H1 (cell line): ENCODE measurements around the gene NLRP12. TPM values are rescaled to one million over a fixed set of nuclear protein-coding genes. Genes with fewer than 3 reads are reported as not detected.

ENCODE experiments used
- CTCF ChIA-PET: fragments of 300-600 bp; sonication (Branson Sonifier 250); formaldehyde crosslinking; loops from one replicate; lab custom pipeline; 2021; ENCODE audit not compliant: partially characterized antibody; lab: Charles Lee
- POLR2A ChIA-PET: fragments of 300-600 bp; sonication (Branson Sonifier 250); formaldehyde crosslinking; loops from one replicate; lab custom pipeline; 2021; ENCODE audit warnings: inconsistent platforms; ENCODE audit not compliant: partially characterized antibody; lab: Charles Lee
- DNase-seq, 2 experiments: peaks; one replicate each; pipeline versions ENCODE4 v3.0.0 to v3.0.0-alpha.2; 2010 to 2022; ENCODE audit warnings: low spot score in 2 of 2, low read depth in 1 of 2, mixed read lengths in 1 of 2
- FAIRE-seq: peaks from 2 replicates; lab custom pipeline; 2011; peaks lifted over from hg19 to GRCh38; lab: Jason Lieb, UNC
- H2AFZ ChIP-seq: 2 replicates; pipeline ENCODE4 v1.8.1; 2012; ENCODE audit warnings: low read length, inconsistent platforms
- H2AK5ac ChIP-seq: 2 replicates; pipeline ENCODE4 v1.6.1; 2013; ENCODE audit warnings: low read depth, low read length
- H2BK120ac ChIP-seq: replicated peaks from 2 replicates; pipeline ENCODE3; 2013; ENCODE audit warnings: low read depth, low read length, inconsistent platforms
- H2BK12ac ChIP-seq: 2 replicates; pipeline ENCODE4 v1.6.1; 2013; ENCODE audit warnings: low read depth, low read length
- H2BK15ac ChIP-seq: 2 replicates; pipeline ENCODE4 v1.6.1; 2013; ENCODE audit warnings: low read length
- H2BK20ac ChIP-seq: 2 replicates; pipeline ENCODE4 v1.6.1; 2013; ENCODE audit warnings: low read length
- H2BK5ac ChIP-seq: 2 replicates; pipeline ENCODE4 v1.6.1; 2013; ENCODE audit warnings: low read depth, low read length
- H3K14ac ChIP-seq: 2 replicates; pipeline ENCODE4 v1.6.1; 2013; ENCODE audit warnings: inconsistent platforms; ENCODE audit not compliant: insufficient read length
- H3K18ac ChIP-seq: 2 replicates; pipeline ENCODE4 v1.6.1; 2013; ENCODE audit warnings: low read length; ENCODE audit errors: extremely low read depth
- H3K23ac ChIP-seq: 2 replicates; pipeline ENCODE4 v1.6.1; 2013; ENCODE audit warnings: inconsistent platforms; ENCODE audit not compliant: insufficient read length
- H3K23me2 ChIP-seq: 2 replicates; pipeline ENCODE4 v1.6.1; 2013; ENCODE audit warnings: low read depth, low read length
- H3K27ac ChIP-seq: 2 replicates; pipeline ENCODE4 v1.6.1; 2011; ENCODE audit warnings: low read depth, low read length, inconsistent platforms
- H3K27me3 ChIP-seq, 4 experiments: replicated peaks in 1 of 4; 1 replicate in 1 of 4; 2 replicates in 3 of 4; pipeline versions ENCODE4 v1.6.1 to v1.8.1; 2011 to 2013; ENCODE audit warnings: low read length in 3 of 4, mild to moderate bottlenecking in 3 of 4, inconsistent platforms in 2 of 4, mixed read lengths in 2 of 4, moderate library complexity in 1 of 4; ENCODE audit not compliant: control insufficient read depth in 3 of 4, insufficient read depth in 3 of 4; ENCODE audit errors: extremely low read depth in 1 of 4
- H3K36me3 ChIP-seq, 4 experiments: 2 replicates each; pipeline versions ENCODE4 v1.6.1 to v1.8.1; 2011 to 2013; ENCODE audit warnings: mild to moderate bottlenecking in 4 of 4, low read length in 3 of 4, moderate library complexity in 2 of 4, control low read depth in 1 of 4, inconsistent platforms in 1 of 4; ENCODE audit not compliant: insufficient read depth in 4 of 4, control insufficient read depth in 2 of 4
- H3K4ac ChIP-seq: replicated peaks from 2 replicates; pipeline ENCODE3; 2013; ENCODE audit warnings: low read length, low read depth, mixed read lengths, inconsistent platforms; ENCODE audit not compliant: insufficient read length
- H3K4me1 ChIP-seq, 4 experiments: replicated peaks in 1 of 4; 1 replicate in 1 of 4; 2 replicates in 3 of 4; pipeline versions ENCODE4 v1.6.1 to v1.8.1; 2011 to 2013; ENCODE audit warnings: low read length in 3 of 4, inconsistent platforms in 2 of 4, mixed read lengths in 1 of 4; ENCODE audit not compliant: insufficient read depth in 4 of 4, control insufficient read depth in 3 of 4
- H3K4me2 ChIP-seq, 2 experiments: 2 replicates each; pipeline versions ENCODE4 v1.6.1 to v1.8.1; 2011 to 2013; ENCODE audit warnings: low read depth in 2 of 2, low read length in 2 of 2, control low read depth in 1 of 2, inconsistent platforms in 1 of 2, mild to moderate bottlenecking in 1 of 2; ENCODE audit not compliant: insufficient read depth in 1 of 2
- H3K4me3 ChIP-seq, 4 experiments: fragments of 200-600, 300-600 bp in 1 of 4; sonication (generic), shearing (Covaris generic), sonication (Bioruptor Twin) in 1 of 4; 2 replicates each; pipeline versions ENCODE4 v1.5.1 to v1.8.1; 2011 to 2016; ENCODE audit warnings: low read length in 4 of 4, low read depth in 3 of 4, control low read depth in 2 of 4, inconsistent platforms in 2 of 4, mild to moderate bottlenecking in 2 of 4, mixed read lengths in 1 of 4, moderate library complexity in 1 of 4; ENCODE audit not compliant: insufficient read depth in 2 of 4; ENCODE audit errors: extremely low read depth in 1 of 4
- H3K56ac ChIP-seq: replicated peaks from 2 replicates; pipeline ENCODE3; 2013; ENCODE audit warnings: low read depth, mild to moderate bottlenecking, mixed read lengths, low read length, inconsistent platforms; ENCODE audit not compliant: insufficient read length
- H3K79me1 ChIP-seq: 2 replicates; pipeline ENCODE4 v1.6.1; 2013; ENCODE audit warnings: low read depth, low read length, control low read depth
- H3K79me2 ChIP-seq, 2 experiments: 2 replicates each; pipeline versions ENCODE4 v1.6.1 to v1.8.1; 2012 to 2013; ENCODE audit warnings: low read length in 2 of 2, mild to moderate bottlenecking in 2 of 2, inconsistent platforms in 1 of 2; ENCODE audit not compliant: insufficient read depth in 2 of 2, control insufficient read depth in 1 of 2
- H3K9ac ChIP-seq, 4 experiments: replicated peaks in 1 of 4; 1 replicate in 1 of 4; 2 replicates in 3 of 4; pipeline versions ENCODE4 v1.6.1 to v1.8.1; 2011 to 2013; ENCODE audit warnings: low read depth in 3 of 4, low read length in 3 of 4, control low read depth in 2 of 4, mild to moderate bottlenecking in 2 of 4, moderate library complexity in 2 of 4, inconsistent platforms in 1 of 4; ENCODE audit errors: extremely low read depth in 1 of 4
- H3K9me3 ChIP-seq, 2 experiments: 2 replicates each; pipeline versions ENCODE4 v1.6.1 to v1.8.1; 2012 to 2013; ENCODE audit warnings: mild to moderate bottlenecking in 2 of 2, moderate library complexity in 2 of 2, control low read depth in 1 of 2, inconsistent platforms in 1 of 2, low read depth in 1 of 2, low read length in 1 of 2, mixed read lengths in 1 of 2; ENCODE audit not compliant: insufficient read depth in 2 of 2
- H4K20me1 ChIP-seq, 2 experiments: replicated peaks in 1 of 2; 2 replicates each; pipeline versions ENCODE3 to v1.8.1; 2011 to 2013; ENCODE audit warnings: inconsistent platforms in 2 of 2, low read length in 2 of 2, mild to moderate bottlenecking in 1 of 2; ENCODE audit not compliant: insufficient read depth in 2 of 2, control insufficient read depth in 1 of 2
- H4K5ac ChIP-seq: 2 replicates; pipeline ENCODE4 v1.6.1; 2013; ENCODE audit warnings: low read length, low read depth, mixed read lengths, inconsistent platforms; ENCODE audit not compliant: insufficient read length
- H4K8ac ChIP-seq: 2 replicates; pipeline ENCODE4 v1.8.0; 2013; ENCODE audit warnings: mild to moderate bottlenecking, moderate library complexity, low read length, inconsistent platforms; ENCODE audit not compliant: insufficient read depth; ENCODE audit errors: extremely low read depth
- H4K91ac ChIP-seq: replicated peaks from 2 replicates; pipeline ENCODE3; 2013; ENCODE audit warnings: low read length, mixed read lengths, inconsistent platforms; ENCODE audit not compliant: insufficient read length
- ASH2L ChIP-seq: fragments of 200-600, 300-600 bp; sonication (generic); IDR thresholded peaks from one replicate; pipeline ENCODE4 v1.7.1; 2017; ENCODE audit warnings: low read length
- ATF3 ChIP-seq: IDR thresholded peaks from 2 replicates; pipeline ENCODE4 v1.6.1; 2011; ENCODE audit warnings: low read depth, mild to moderate bottlenecking, low read length; ENCODE audit not compliant: insufficient read depth
- GTF2F1 ChIP-seq: IDR thresholded peaks from 2 replicates; pipeline ENCODE4 v1.6.1; 2012; ENCODE audit warnings: low read depth, low read length, improper control_type of control experiment, borderline replicate concordance
- HDAC6 ChIP-seq: IDR thresholded peaks from one replicate; pipeline ENCODE4 v1.7.1; 2012; ENCODE audit warnings: low read depth, mild to moderate bottlenecking, inconsistent platforms, low read length, moderate library complexity
- MAX ChIP-seq: IDR thresholded peaks from 2 replicates; pipeline ENCODE4 v1.6.1; 2012; ENCODE audit warnings: inconsistent platforms
- NANOG ChIP-seq: IDR thresholded peaks from 2 replicates; pipeline ENCODE4 v1.6.1; 2011; ENCODE audit warnings: low read length, low read depth, mild to moderate bottlenecking, inconsistent platforms; ENCODE audit not compliant: insufficient read depth, poor library complexity, severe bottlenecking
- RAD21 ChIP-seq, 2 experiments: IDR thresholded peaks in 1 of 2; conservative IDR thresholded peaks in 1 of 2; 2 replicates each; pipeline ENCODE4 v1.6.1; 2011; ENCODE audit warnings: low read depth in 2 of 2, low read length in 2 of 2, improper control_type of control experiment in 1 of 2, inconsistent platforms in 1 of 2, mild to moderate bottlenecking in 1 of 2, moderate library complexity in 1 of 2
- RXRA ChIP-seq: IDR thresholded peaks from 2 replicates; pipeline ENCODE4 v1.6.1; 2011; ENCODE audit warnings: low read depth, mild to moderate bottlenecking, low read length, moderate library complexity; ENCODE audit not compliant: insufficient read depth
- SAP30 ChIP-seq: fragments of 300-600 bp; sonication (generic); IDR thresholded peaks from 2 replicates; pipeline ENCODE4 v1.7.1; 2012; ENCODE audit warnings: low read length, moderate library complexity, mild to moderate bottlenecking, inconsistent platforms; ENCODE audit not compliant: insufficient read depth, insufficient replicate concordance
- SP4 ChIP-seq: IDR thresholded peaks from 2 replicates; pipeline ENCODE4 v1.6.1; 2012; ENCODE audit warnings: low read length, inconsistent platforms
- TAF1 ChIP-seq: IDR thresholded peaks from 2 replicates; pipeline ENCODE4 v1.6.1; 2011; ENCODE audit warnings: mild to moderate bottlenecking, low read depth, low read length
- TAF7 ChIP-seq: optimal IDR thresholded peaks from 2 replicates; pipeline ENCODE3; 2011; ENCODE audit warnings: low read depth, mild to moderate bottlenecking, inconsistent platforms, low read length, moderate library complexity, borderline replicate concordance
- WGBS, 2 experiments: shearing (Covaris generic) in 1 of 2; methylation state at CpG; one replicate each; pipeline versions ENCODE4 v1.1.6 to v1.1.7; 2013 to 2015; ENCODE audit warnings: low lambda C conversion rate in 2 of 2, mixed read lengths in 2 of 2, inconsistent platforms in 1 of 2, low coverage in 1 of 2, missing lambda C conversion rate in 1 of 2; ENCODE audit not compliant: insufficient replicate concordance in 2 of 2, insufficient coverage in 1 of 2, insufficient read length in 1 of 2; ENCODE audit errors: extremely low coverage in 1 of 2, missing lambda C conversion rate in 1 of 2; 5-methylcytosine and 5-hydroxymethylcytosine counted together
- polyA plus RNA-seq, 7 experiments: library from polyadenylated mRNA; depleted of rRNA in 3 of 7; stranded (reverse) in 5 of 7; unstranded in 2 of 7; fragments of >200 nt in 5 of 7; fragments of 200-250 nt in 2 of 7; gene quantifications; 1 replicate in 5 of 7; 2 replicates in 1 of 7; 4 replicates in 1 of 7; pipeline versions ENCODE4 v1.2.1 to v1.2.3, GENCODE V29; 2011 to 2013; ENCODE audit warnings: missing spikeins in 2 of 7, mixed read lengths in 2 of 7
- total RNA-seq: library from RNA; stranded (reverse); fragmentation: NEBNext Ultra II Directional; extraction: Animal tissue kit (Norgen Biotek cat#: 25700); gene quantifications from 2 replicates; pipeline ENCODE4 v1.2.1, GENCODE V29; 2021

NLRP12 gene
- total and polyA plus RNA-seq, 2 of the 8 experiments (the other 6 are each of a cell fraction or from before 2014, with no cell fraction given) = 1.0 to 1.8 TPM

- ChIA-PET CTCF (interaction anchor here (0.8 to 1.9 kb wide), 9 partner anchors 22 to 200 kb away, joined by 3 to 7 read pairs (median 4); no protein-coding TSS in a partner anchor), POLR2A (interaction anchor here (1.1 to 1.9 kb wide), 2 partner anchors 108 to 172 kb away, joined by 3 to 4 read pairs; no protein-coding TSS in a partner anchor)
- Histone ChIP-seq H3K14ac (no peak overlapping the region), H2AK5ac (peak overlapping the region; percentile 13; the same call in 1 of the 2 replicates), H4K20me1 (no peaks in the 10 kb centered on the region), H3K56ac (no peak overlapping the region), H3K79me1 (no peaks in the 10 kb centered on the region), H4K91ac (peak overlapping the region; percentile 4), H3K27ac (no peak overlapping the region), H3K9me3 (no peaks in the 10 kb centered on the region), H2BK15ac (no peak overlapping the region), H2BK20ac (peak overlapping the region; percentile 90; the same call in 1 of the 2 replicates), H4K5ac (no peak overlapping the region), H3K23ac (no peak overlapping the region), H3K4ac (no peak overlapping the region), H2AFZ (no peak overlapping the region), H3K23me2 (no peaks in the 10 kb centered on the region), H3K9ac (no peak overlapping the region), H3K4me3 (no peak overlapping the region), H2BK5ac (peak overlapping the region; percentile 91; the same call in 1 of the 2 replicates), H3K27me3 (no peaks in the 10 kb centered on the region), H2BK120ac (no peak overlapping the region), H3K18ac (peak overlapping the region; percentile 32), H4K8ac (peak overlapping the region; percentile 31; the same call in 1 of the 2 replicates), H3K36me3 (no peaks in the 10 kb centered on the region), H3K4me2 (no peak overlapping the region), H3K4me1 (peaks cover 0 to 16% (median 4%) of the 10 kb centered on the region in 4 experiments; a peak in 5 of 7 replicates), H3K79me2 (no peaks in the 10 kb centered on the region), H2BK12ac (peak overlapping the region; percentile 84; the same call in 1 of the 2 replicates)
- no peak for FAIRE-seq
- no peak for DNase-seq
- 94% methylated on average over 21 of the region's 27 CpGs; no CpG with 5 or more reads in 1 of the 2 experiments for WGBS, 2 experiments
- TF ChIP-seq ASH2L (no peak), SP4 (no peak), SAP30 (no peak), TAF1 (no peak), MAX (no peak), RXRA (no peak), RAD21 (IDR thresholded peaks at IDR 0.05 in 1 of 2, conservative IDR thresholded peaks at IDR 0.05 in 1 of 2; ENCODE audit: low read depth in 2 of 2, low read length in 2 of 2) (no peak), GTF2F1 (no peak), HDAC6 (no peak), NANOG (no peak), ATF3 (no peak), TAF7 (no peak)
Measured at GRCh38 chr19:53768401-53768800, 55.7 kb downstream of the NLRP12 start.
